GM12801 (cell line): ENCODE results near the gene RABGAP1.

Experiments used
- CTCF ChIP-seq: IDR thresholded peaks from one replicate; pipeline ENCODE4 v1.5.1; 2011; ENCODE audit warnings: control low read depth; ENCODE audit not compliant: insufficient read length; ENCODE audit errors: extremely low read depth

The RABGAP1 gene

GRCh38 chr9:123115146-123115913 is 174.5 kb downstream of the RABGAP1 start:
- no peak for TF ChIP-seq CTCF

- TF ChIP-seq CTCF: no peak
Observed at GRCh38 chr9:123116036-123116435, 175.2 kb downstream of the RABGAP1 start.

GRCh38 chr9:123119566-123119965 is 178.7 kb downstream of the RABGAP1 start:
- TF ChIP-seq CTCF: no peak

- no peak for TF ChIP-seq CTCF
Observed at GRCh38 chr9:123120131-123120530, 179.3 kb downstream of the RABGAP1 start.

- no peak for TF ChIP-seq CTCF
Observed at GRCh38 chr9:123120953-123121352, 180.1 kb downstream of the RABGAP1 start.

GRCh38 chr9:123121457-123121856 is 180.6 kb downstream of the RABGAP1 start:
- no peak for TF ChIP-seq CTCF

GRCh38 chr9:123127512-123128075 is 186.8 kb downstream of the RABGAP1 start:
- TF ChIP-seq CTCF: no peak
